Pancreas (tissue), 10 donors: Measurements from ENCODE around the gene NDUFB6. TPM values are rescaled to one million over a fixed set of nuclear protein-coding genes. Genes with fewer than 3 reads are reported as not detected.

Experiments
- ATAC-seq, 4 donors: fragments of 200-7000 bp; cut with Tn5 transposase; one replicate each; pipeline versions ENCODE4 v1.8.0 to v1.9.1; 2020; ENCODE audit warnings: mild to moderate bottlenecking in 4 of 4, moderate library complexity in 4 of 4
- DNase-seq, 6 donors: peaks; one replicate each; pipeline ENCODE4 v3.0.0-alpha.2; 2020
- FAIRE-seq: peaks from 2 replicates; lab custom pipeline; 2012; peaks lifted over from hg19 to GRCh38; lab: Jason Lieb, UNC
- H3K27ac ChIP-seq, 4 donors: fragments of 200-600 bp; sonication (generic); 1 replicate in 3 of 4; 2 replicates in 1 of 4; pipeline versions ENCODE4 v1.5.0 to v1.8.0; 2020
- H3K27me3 ChIP-seq, 4 donors: fragments of 200-600 bp; one replicate each; pipeline ENCODE4 v1.8.0; 2021
- H3K36me3 ChIP-seq, 3 donors: fragments of 200-600 bp; sonication (generic) in 1 of 3; one replicate each; pipeline versions ENCODE4 v1.5.0 to v1.8.0; 2020 to 2021
- H3K4me1 ChIP-seq, 3 donors: fragments of 200-600 bp; one replicate each; pipeline ENCODE4 v1.8.0; 2021
- H3K4me3 ChIP-seq, 4 donors: fragments of 200-600 bp; sonication (generic) in 2 of 4; one replicate each; pipeline versions ENCODE4 v1.5.0 to v1.8.0; 2020 to 2021
- H3K9me3 ChIP-seq, 4 donors: fragments of 200-600 bp; one replicate each; pipeline ENCODE4 v1.8.0; 2021
- WGBS, 2 donors: extraction: QIAGEN DNeasy Blood & Tissue Kit; methylation state at CpG; one replicate each; pipeline ENCODE4 v1.1.7; 2013; 5-methylcytosine and 5-hydroxymethylcytosine counted together
- intact Hi-C, 3 donors: fragments of 100-400 bp; cut with DNase I; formaldehyde crosslinking; loops; one replicate each; pipeline versions ENCODE4 v1.11.1 to v1.14.2; 2022
- polyA plus RNA-seq, 2 donors: library from polyadenylated mRNA; stranded (reverse); fragments of 200-250 nt; gene quantifications; one replicate each; pipeline ENCODE4 v1.2.3, GENCODE V29; 2013
- total RNA-seq, 6 donors: library from RNA; stranded (reverse); fragmentation: NEBNext Ultra II Directional in 4 of 6; extraction: Animal tissue kit (Norgen Biotek cat#: 25700) in 4 of 6; gene quantifications; one replicate each; pipeline versions ENCODE4 v1.2.1 to v1.2.4, GENCODE V29; 2021 to 2023
- TF ChIP-seq, protein P1 (sequence below), 4 donors: fragments of 200-600 bp; sonication (generic) in 3 of 4; IDR thresholded peaks; one replicate each; pipeline versions ENCODE4 v1.5.0 to v1.8.0; 2021; ENCODE audit warnings: antibody characterized with exemption in 4 of 4
- donor health status: healthy with polysubstance abuse.
- donor health status: DM: no; HTN: no; CAD: no; lungs with moderate emphysema.
- donor health status: DM: no; HTN: no; CAD: no.
- donor health status: control.
- donor health status: control.
- donor health status: Bipolar disorder and iron deficiency.
- donor health status: DM: yes; HTN: yes; CAD: no.
- donor health status: DM: no; HTN: no; CAD: no.
- donor health status: DM: no; HTN: no; CAD: no.
- donor health status: DM: yes; HTN: yes; CAD: no.

Gene NDUFB6
- total and polyA plus RNA-seq, 8 donors = 11.3 to 29.5 (median 16.3) TPM

GRCh38 chr9:32596936-32597335, 24.0 kb upstream of the NDUFB6 start:
- TF ChIP-seq, protein P1, sequence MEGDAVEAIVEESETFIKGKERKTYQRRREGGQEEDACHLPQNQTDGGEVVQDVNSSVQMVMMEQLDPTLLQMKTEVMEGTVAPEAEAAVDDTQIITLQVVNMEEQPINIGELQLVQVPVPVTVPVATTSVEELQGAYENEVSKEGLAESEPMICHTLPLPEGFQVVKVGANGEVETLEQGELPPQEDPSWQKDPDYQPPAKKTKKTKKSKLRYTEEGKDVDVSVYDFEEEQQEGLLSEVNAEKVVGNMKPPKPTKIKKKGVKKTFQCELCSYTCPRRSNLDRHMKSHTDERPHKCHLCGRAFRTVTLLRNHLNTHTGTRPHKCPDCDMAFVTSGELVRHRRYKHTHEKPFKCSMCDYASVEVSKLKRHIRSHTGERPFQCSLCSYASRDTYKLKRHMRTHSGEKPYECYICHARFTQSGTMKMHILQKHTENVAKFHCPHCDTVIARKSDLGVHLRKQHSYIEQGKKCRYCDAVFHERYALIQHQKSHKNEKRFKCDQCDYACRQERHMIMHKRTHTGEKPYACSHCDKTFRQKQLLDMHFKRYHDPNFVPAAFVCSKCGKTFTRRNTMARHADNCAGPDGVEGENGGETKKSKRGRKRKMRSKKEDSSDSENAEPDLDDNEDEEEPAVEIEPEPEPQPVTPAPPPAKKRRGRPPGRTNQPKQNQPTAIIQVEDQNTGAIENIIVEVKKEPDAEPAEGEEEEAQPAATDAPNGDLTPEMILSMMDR (IDR thresholded peaks at IDR 0.05) = no peak
- H3K27me3 ChIP-seq = no peaks in the 10 kb centered on the region
- intact Hi-C loops = no loop called here
- no peak overlapping the region for H3K4me3 ChIP-seq
- H3K27ac ChIP-seq = no peak overlapping the region
- ATAC-seq (no peak), DNase-seq (no peak), FAIRE-seq (no peak)
- no peaks in the 10 kb centered on the region for H3K9me3 ChIP-seq
- no peaks in the 10 kb centered on the region for H3K4me1 ChIP-seq
- no peaks in the 10 kb centered on the region for H3K36me3 ChIP-seq

GRCh38 chr9:32596096-32596865, 23.3 kb upstream of the NDUFB6 start:
- Histone ChIP-seq H3K9me3 (no peaks in the 10 kb centered on the region), H3K27me3 (no peaks in the 10 kb centered on the region), H3K4me1 (no peaks in the 10 kb centered on the region), H3K36me3 (no peaks in the 10 kb centered on the region), H3K4me3 (no peak overlapping the region), H3K27ac (no peak overlapping the region)
- FAIRE-seq (no peak), ATAC-seq (peak in 1 of 4 donors; percentile 19), DNase-seq (no peak)
- TF ChIP-seq, protein P1 (IDR thresholded peaks at IDR 0.05) = no peak
- intact Hi-C loops = no loop called here
- WGBS, 2 donors = 61 to 68% methylated on average over 4 of the region's 4 CpGs

DNA sequence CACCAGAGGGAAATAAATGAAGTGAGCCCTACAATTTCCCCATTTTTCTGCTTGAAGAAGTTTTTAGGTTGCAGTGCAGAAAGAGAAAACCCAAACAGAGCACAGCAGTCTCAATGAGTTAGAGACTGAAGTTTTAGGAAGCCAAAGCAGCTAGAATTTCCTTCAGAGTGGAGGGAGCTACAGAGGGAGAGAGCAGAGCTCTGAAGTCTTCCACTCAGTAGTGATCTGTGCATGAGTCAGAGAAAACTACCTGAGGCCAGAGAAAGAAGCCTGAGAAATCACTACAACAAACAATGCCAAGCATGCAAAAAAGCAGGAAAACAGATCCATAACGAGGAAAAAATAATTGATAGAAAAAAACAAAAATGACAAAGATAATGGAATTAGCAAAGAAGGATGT, 17.9 kb upstream of the NDUFB6 start:
- ATAC-seq (no peak), DNase-seq (no peak), FAIRE-seq (no peak)
- no peak overlapping the region for H3K4me3 ChIP-seq
- no peaks in the 10 kb centered on the region for H3K9me3 ChIP-seq
- TF ChIP-seq, protein P1 (IDR thresholded peaks at IDR 0.05) = no peak
- intact Hi-C loops = no loop called here
- H3K4me1 ChIP-seq = no peaks in the 10 kb centered on the region
- H3K27me3 ChIP-seq = no peaks in the 10 kb centered on the region
- WGBS, 2 donors = 35 to 64% methylated on average over 1 of the region's 1 CpG
- no peaks in the 10 kb centered on the region for H3K36me3 ChIP-seq
- no peak overlapping the region for H3K27ac ChIP-seq

GRCh38 chr9:32590476-32590875, 17.5 kb upstream of the NDUFB6 start:
- TF ChIP-seq, protein P1 (IDR thresholded peaks at IDR 0.05) = no peak
- DNase-seq = no peak
- Histone ChIP-seq H3K27ac (no peak overlapping the region), H3K4me3 (no peak overlapping the region), H3K4me1 (no peaks in the 10 kb centered on the region), H3K9me3 (no peaks in the 10 kb centered on the region), H3K27me3 (no peaks in the 10 kb centered on the region), H3K36me3 (no peaks in the 10 kb centered on the region)
- no peak for FAIRE-seq
- intact Hi-C loops = no loop called here
- no peak for ATAC-seq
- 27 to 28% methylated on average over 2 of the region's 2 CpGs for WGBS, 2 donors

GRCh38 chr9:32589083-32589723, 16.2 kb upstream of the NDUFB6 start:
- DNase-seq (no peak), ATAC-seq (peak in 3 of 4 donors; percentile 59 to 82 (median 79)), FAIRE-seq (no peak)
- intact Hi-C loops = loop anchor here in 1 of 3 donors (10.0 kb wide), 1 partner anchor 214 kb away; no protein-coding TSS in a partner anchor
- no peak overlapping the region for H3K4me3 ChIP-seq
- WGBS, 2 donors = 36 to 47% methylated on average over 6 of the region's 6 CpGs
- H3K9me3 ChIP-seq = no peaks in the 10 kb centered on the region
- H3K36me3 ChIP-seq = no peaks in the 10 kb centered on the region
- no peaks in the 10 kb centered on the region for H3K4me1 ChIP-seq
- no peak overlapping the region for H3K27ac ChIP-seq
- H3K27me3 ChIP-seq = no peaks in the 10 kb centered on the region
- TF ChIP-seq, protein P1 (IDR thresholded peaks at IDR 0.05) = peak in 1 of 4 donors; percentile 13
